ENCODE measurements around the gene ZNF598.

The ZNF598 gene

GRCh38 chr16:1960665-1961630 lies 48.7 kb downstream of the ZNF598 start (continued):
- TF ChIP-seq ZNF112 (tag by site-specific recombination; IDR thresholded peaks at IDR 0.05), result no peak
- TF ChIP-seq ZNF473 (tag by site-specific recombination; IDR thresholded peaks at IDR 0.05), result no peak
- TF ChIP-seq MEIS1 (CRISPR knock-in tag; IDR thresholded peaks at IDR 0.05; ENCODE audit: borderline replicate concordance), result no peak
- TF ChIP-seq AEBP2 (tag by site-specific recombination; IDR thresholded peaks at IDR 0.05; ENCODE audit: borderline replicate concordance), result no peak
- TF ChIP-seq ZNF596 (tag by site-specific recombination; IDR thresholded peaks at IDR 0.05), result peak; percentile 57

- H3K36me3 ChIP-seq (ENCODE audit: control insufficient read depth in 2 of 2, insufficient read depth in 1 of 2, low read length in 2 of 2), result peaks cover 0 to 35% of the 10 kb centered on the region in 2 experiments; a peak in 1 of 3 replicates
- H3K4me1 ChIP-seq (ENCODE audit: control insufficient read depth, insufficient read depth, low read length), result no peaks in the 10 kb centered on the region; the same call in 1 of the 2 replicates
- no peaks in the 10 kb centered on the region for H3K9me3 ChIP-seq (ENCODE audit: control insufficient read depth, insufficient read depth, low read depth, low read length)
- ChIA-PET CTCF (interaction anchor here (0.7 to 2.1 kb wide), 3 partner anchors 12 to 42 kb away, joined by 3 to 4 read pairs (median 4); partner anchors contain the start of gene TBL3), POLR2A (interaction anchor here (1.6 to 2.1 kb wide), 4 partner anchors 8 to 19 kb away, joined by 4 to 15 read pairs (median 9); partner anchors contain the start of gene MSRB1)
- peak within 1 kb of the TSS; percentile 96 for H3K27ac ChIP-seq (ENCODE audit: extremely low read depth, low read depth, low read length)
- peak within 1 kb of the TSS; percentile 94 for H3K4me3 ChIP-seq (ENCODE audit: low read depth, low read length)
- TF ChIP-seq SCRT2 (tag by site-specific recombination; IDR thresholded peaks at IDR 0.05) (no peak), GLI2 (tag by site-specific recombination; IDR thresholded peaks at IDR 0.05; ENCODE audit: borderline replicate concordance, low read depth) (no peak), ZNF596 (tag by site-specific recombination; IDR thresholded peaks at IDR 0.05) (no peak), ZSCAN30 (tag by site-specific recombination; IDR thresholded peaks at IDR 0.05) (peak; percentile 72; the same call in 1 of the 2 replicates), GLIS2 (tag by site-specific recombination; IDR thresholded peaks at IDR 0.05) (peak; percentile 72), ZNF202 (tag by site-specific recombination; IDR thresholded peaks at IDR 0.05; ENCODE audit: borderline replicate concordance) (no peak), ZNF510 (tag by site-specific recombination; IDR thresholded peaks at IDR 0.05; ENCODE audit: insufficient replicate concordance) (no peak), ZNF670 (tag by site-specific recombination; IDR thresholded peaks at IDR 0.05; ENCODE audit: low read depth) (no peak), HOXA7 (CRISPR knock-in tag; IDR thresholded peaks at IDR 0.05; ENCODE audit: borderline replicate concordance) (no peak), ZNF423 (tag by site-specific recombination; IDR thresholded peaks at IDR 0.05) (0 out of 2 replicates have a peak, but pooled peaks have one; percentile 38), ZNF692 (tag by site-specific recombination; IDR thresholded peaks at IDR 0.05) (peak; percentile 73; the same call in 1 of the 2 replicates), ZNF114 (tag by site-specific recombination; IDR thresholded peaks at IDR 0.05) (no peak), ZNF747 (tag by site-specific recombination; IDR thresholded peaks at IDR 0.05) (no peak), ZNF561 (tag by site-specific recombination; IDR thresholded peaks at IDR 0.05; ENCODE audit: borderline replicate concordance) (peak; percentile 63), CTCF (tag by site-specific recombination; IDR thresholded peaks at IDR 0.05) (peak; percentile 80), ZNF335 (tag by site-specific recombination; conservative IDR thresholded peaks at IDR 0.05) (peak; percentile 87), ZNF626 (tag by site-specific recombination; IDR thresholded peaks at IDR 0.05) (no peak), INSM2 (tag by site-specific recombination; IDR thresholded peaks at IDR 0.05) (no peak), ZNF311 (tag by site-specific recombination; IDR thresholded peaks at IDR 0.05; ENCODE audit: borderline replicate concordance) (no peak), YY2 (tag by site-specific recombination; IDR thresholded peaks at IDR 0.05) (peak; percentile 71), ZNF529 (tag by site-specific recombination; IDR thresholded peaks at IDR 0.05; ENCODE audit: insufficient replicate concordance) (no peak), ZFHX2 (tag by site-specific recombination; conservative IDR thresholded peaks at IDR 0.05) (peak; percentile 75), ZNF391 (tag by site-specific recombination; IDR thresholded peaks at IDR 0.05; ENCODE audit: borderline replicate concordance, low read depth) (0 out of 2 replicates have a peak, but pooled peaks have one; percentile 21)
Observed at GRCh38 chr16:1959269-1960039, 50.2 kb downstream of the ZNF598 start, which contains the start of gene NDUFB10. Gene NDUFB10, plus strand, starts transcription at chr16:1959538. Its CDS starts 87 bp downstream, at chr16:1959625.
